Fibroblast of the aortic adventitia (primary cell): ENCODE measurements around the gene SNX27. TPM values are rescaled to one million over a fixed set of nuclear protein-coding genes. Genes with fewer than 3 reads are reported as not detected.

ENCODE experiments used
- DNase-seq: peaks from one replicate; pipeline ENCODE4 v3.0.0-alpha.2; 2010; ENCODE audit warnings: low read depth
- H3K4me3 ChIP-seq: 2 replicates; pipeline ENCODE4 v1.5.1; 2011; ENCODE audit warnings: low read depth, mild to moderate bottlenecking, control low read depth, low read length, moderate library complexity
- CTCF ChIP-seq: IDR thresholded peaks from 2 replicates; pipeline ENCODE4 v1.5.1; 2011; ENCODE audit warnings: mild to moderate bottlenecking, low read length, control low read depth, inconsistent platforms; ENCODE audit not compliant: insufficient read depth
- total RNA-seq: library from RNA; depleted of rRNA; stranded (reverse); fragments of >200 nt; gene quantifications from 2 replicates; pipeline ENCODE4 v1.2.3, GENCODE V29; 2012; ENCODE audit warnings: low replicate concordance

The SNX27 gene
- total RNA-seq, 1 donor, result 28.6 TPM

- DNase-seq, result peak; percentile 96
- no peak for TF ChIP-seq CTCF
These were observed 37.0 kb upstream of the SNX27 start for GRCh38 chr1:151574575-151575529.

GRCh38 chr1:151577173-151577572, 34.7 kb upstream of the SNX27 start:
- no peak for TF ChIP-seq CTCF
- no peak overlapping the region for H3K4me3 ChIP-seq

More at GRCh38 chr1:151574575-151575529, 37.0 kb upstream of the SNX27 start:
- H3K4me3 ChIP-seq, result no peak overlapping the region

GRCh38 chr1:151578941-151579340, 32.9 kb upstream of the SNX27 start:
- no peak for TF ChIP-seq CTCF

More at GRCh38 chr1:151577173-151577572, 34.7 kb upstream of the SNX27 start:
- DNase-seq, result no peak

GRCh38 chr1:151579436-151580225, 32.2 kb upstream of the SNX27 start:
- no peak overlapping the region for H3K4me3 ChIP-seq
- no peak for TF ChIP-seq CTCF
- peak; percentile 29 for DNase-seq

More at GRCh38 chr1:151578941-151579340, 32.9 kb upstream of the SNX27 start:
- H3K4me3 ChIP-seq, result no peak overlapping the region
- no peak for DNase-seq

- TF ChIP-seq CTCF, result no peak
- H3K4me3 ChIP-seq, result no peak overlapping the region
- no peak for DNase-seq
These were observed 30.4 kb upstream of the SNX27 start for GRCh38 chr1:151581451-151581850.

GRCh38 chr1:151581921-151582320, 29.9 kb upstream of the SNX27 start:
- no peak for DNase-seq
- no peak overlapping the region for H3K4me3 ChIP-seq
- TF ChIP-seq CTCF, result no peak
